Colonic mucosa (tissue), 4 donors: ENCODE results near the gene C9orf78. TPM values are rescaled to one million over a fixed set of nuclear protein-coding genes. Genes with fewer than 3 reads are reported as not detected.

ENCODE experiments used
- DNase-seq: peaks from one replicate; pipeline ENCODE4 v3.0.0-alpha.2; 2020
- H3K27ac ChIP-seq: fragments of 200-600 bp; one replicate; pipeline ENCODE4 v1.8.0; 2021
- H3K27me3 ChIP-seq: fragments of 200-600 bp; one replicate; pipeline ENCODE4 v1.8.0; 2021
- H3K36me3 ChIP-seq: fragments of 200-600 bp; one replicate; pipeline ENCODE4 v1.8.0; 2021
- H3K4me1 ChIP-seq: fragments of 200-600 bp; one replicate; pipeline ENCODE4 v1.8.0; 2021; ENCODE audit warnings: mild to moderate bottlenecking
- H3K4me3 ChIP-seq: fragments of 200-600 bp; one replicate; pipeline ENCODE4 v1.8.0; 2021
- H3K9ac ChIP-seq, 2 donors: one replicate each; pipeline ENCODE4 v1.7.0; 2013; ENCODE audit warnings: control low read depth in 2 of 2, low read depth in 2 of 2, low read length in 2 of 2
- H3K9me3 ChIP-seq: fragments of 200-600 bp; one replicate; pipeline ENCODE4 v1.8.0; 2021
- CTCF ChIP-seq: fragments of 200-600 bp; IDR thresholded peaks from one replicate; pipeline ENCODE4 v1.8.0; 2022; ENCODE audit warnings: antibody characterized with exemption, mild to moderate bottlenecking
- intact Hi-C: fragments of 100-400 bp; cut with DNase I; formaldehyde crosslinking; loops from one replicate; pipeline ENCODE4 v1.14.1; 2022
- total RNA-seq, 2 donors: library from RNA; stranded (reverse); fragmentation: NEBNext Ultra II Directional in 1 of 2; extraction: Animal tissue kit (Norgen Biotek cat#: 25700) in 1 of 2; gene quantifications; one replicate each; pipeline ENCODE4 v1.2.1, GENCODE V29; 2021
- donor health status: healthy.
- donor health status: DM: no; HTN: no; CAD: no.
- donor health status: DM: no; HTN: no; CAD: no.

C9orf78 gene
- total RNA-seq, 2 donors from 2014 or later = 38.7 to 45.5 TPM

GRCh38 chr9:129826759-129827158 lies 8.3 kb downstream of the C9orf78 start:
- no peak for DNase-seq
- H3K9me3 ChIP-seq = no peaks in the 10 kb centered on the region
- peaks cover 6% of the 10 kb centered on the region for H3K4me1 ChIP-seq
- intact Hi-C loops = no loop called here
- no peaks in the 10 kb centered on the region for H3K27me3 ChIP-seq
- no peak for TF ChIP-seq CTCF
- no peak overlapping the region for H3K4me3 ChIP-seq
- H3K36me3 ChIP-seq = peaks cover 13% of the 10 kb centered on the region
- no peak overlapping the region for H3K9ac ChIP-seq
- H3K27ac ChIP-seq = no peak overlapping the region

- H3K36me3 ChIP-seq = peaks cover 8% of the 10 kb centered on the region
- TF ChIP-seq CTCF = no peak
- H3K27me3 ChIP-seq = no peaks in the 10 kb centered on the region
- intact Hi-C loops = no loop called here
- no peak for DNase-seq
- no peak overlapping the region for H3K4me3 ChIP-seq
- no peak overlapping the region for H3K27ac ChIP-seq
- no peaks in the 10 kb centered on the region for H3K9me3 ChIP-seq
- no peak overlapping the region for H3K9ac ChIP-seq
- H3K4me1 ChIP-seq = peaks cover 6% of the 10 kb centered on the region
These were observed 8.7 kb downstream of the C9orf78 start for GRCh38 chr9:129826344-129826743.

GRCh38 chr9:129823935-129824601 lies 11.0 kb downstream of the C9orf78 start, which contains the start of gene TOR1A:
Gene TOR1A, minus strand, starts transcription at chr9:129824136. Its CDS starts 51 bp downstream, at chr9:129824085.
- Histone ChIP-seq H3K4me3 (peak within 1 kb of the TSS; percentile 79), H3K4me1 (peaks cover 6% of the 10 kb centered on the region), H3K9me3 (no peaks in the 10 kb centered on the region), H3K27ac (peak within 1 kb of the TSS; percentile 63), H3K9ac (peak within 1 kb of the TSS; percentile 76 to 78), H3K27me3 (no peaks in the 10 kb centered on the region), H3K36me3 (no peaks in the 10 kb centered on the region)
- no peak for TF ChIP-seq CTCF
- intact Hi-C loops = no loop called here
- peak; percentile 96 for DNase-seq

GRCh38 chr9:129823542-129823934 lies 11.5 kb downstream of the C9orf78 start:
- peak overlapping the region; percentile 40 to 76 for H3K9ac ChIP-seq
- no peaks in the 10 kb centered on the region for H3K36me3 ChIP-seq
- TF ChIP-seq CTCF = no peak
- peaks cover 6% of the 10 kb centered on the region for H3K4me1 ChIP-seq
- peak overlapping the region; percentile 63 for H3K27ac ChIP-seq
- no peak for DNase-seq
- peak overlapping the region; percentile 79 for H3K4me3 ChIP-seq
- no peaks in the 10 kb centered on the region for H3K27me3 ChIP-seq
- intact Hi-C loops = no loop called here
- no peaks in the 10 kb centered on the region for H3K9me3 ChIP-seq

- no peak for DNase-seq
- intact Hi-C loops = no loop called here
These were observed 12.1 kb downstream of the C9orf78 start for GRCh38 chr9:129822898-129823541.

More at GRCh38 chr9:129822898-129823541, 12.1 kb downstream of the C9orf78 start:
- Histone ChIP-seq H3K27me3 (no peaks in the 10 kb centered on the region), H3K4me3 (peak overlapping the region; percentile 79), H3K36me3 (no peaks in the 10 kb centered on the region), H3K27ac (no peak overlapping the region), H3K4me1 (peaks cover 6% of the 10 kb centered on the region), H3K9ac (peak overlapping the region; percentile 65 to 78), H3K9me3 (no peaks in the 10 kb centered on the region)
- no peak for TF ChIP-seq CTCF
